Suprapubic skin (tissue), 3 donors: ENCODE results near the gene TMEM272.

Experiments used
- CTCF ChIP-seq, 2 donors: fragments of 200-600 bp in 1 of 2; fragments of 450-650 bp in 1 of 2; sonication (generic) in 1 of 2; IDR thresholded peaks; one replicate each; pipeline ENCODE4 v1.5.1; 2016 to 2019; ENCODE audit warnings: antibody characterized with exemption in 2 of 2, mild to moderate bottlenecking in 1 of 2, moderate library complexity in 1 of 2
- EP300 ChIP-seq: sonication (generic); formaldehyde crosslinking; IDR thresholded peaks from one replicate; pipeline ENCODE4 v1.6.1; 2017; ENCODE audit warnings: antibody characterized with exemption

- TF ChIP-seq CTCF (IDR thresholded peaks at IDR 0.05) (no peak), EP300 (no peak)
Measured at GRCh38 chr13:51838240-51838846, 6.6 kb downstream of the TMEM272 start.
